ENCODE data around the gene MZF1.
"Not testable (repeated sequence)": the region's sequence is repeated elsewhere in the genome, so short reads cannot be mapped to it uniquely, and the experiment has no call there.

The MZF1 gene

DNA sequence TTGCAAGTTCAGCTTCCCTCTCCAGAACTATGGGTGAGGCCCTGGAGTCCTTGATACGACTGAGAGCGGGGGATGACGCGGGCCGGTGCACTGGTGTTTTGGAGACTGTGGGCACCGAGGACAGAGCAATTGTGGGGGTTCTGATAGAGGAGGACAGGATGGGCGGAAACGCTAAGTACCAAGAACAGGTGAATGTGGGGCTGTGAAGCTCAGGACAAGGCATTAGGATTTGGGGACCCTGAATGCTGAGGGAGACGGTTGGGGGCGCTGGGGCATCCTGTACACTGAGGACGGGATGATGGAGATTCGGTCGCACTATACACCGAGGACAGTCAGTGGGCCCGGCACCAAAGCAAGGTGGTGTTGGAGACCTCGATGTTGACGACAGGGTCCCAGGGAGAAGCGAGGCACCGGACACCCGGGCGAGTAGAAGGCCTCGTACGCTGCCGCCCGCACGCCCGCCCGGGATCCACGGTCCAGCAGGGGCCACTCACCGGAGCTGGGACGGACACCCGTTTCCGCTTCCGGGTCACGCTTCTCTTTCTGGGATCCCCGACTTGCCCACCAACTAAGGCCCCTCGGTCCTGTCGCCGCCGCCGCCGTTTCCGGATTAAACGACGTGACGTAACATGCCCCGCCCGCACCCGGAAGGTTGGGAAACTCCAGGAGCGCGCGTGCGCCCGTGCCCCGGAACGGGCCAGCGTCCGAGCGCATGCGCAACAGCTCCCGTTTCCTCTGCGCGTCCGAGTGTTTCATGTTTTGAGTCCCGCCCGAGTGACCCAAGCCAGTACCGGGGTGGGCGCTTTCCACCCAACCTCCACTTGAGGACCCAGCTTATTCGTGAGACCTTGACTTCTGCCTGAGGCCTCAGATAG, 18.4 kb downstream of the MZF1 start, which contains the start of gene CHMP2A:
Gene CHMP2A (minus strand): TSS at position 612 of the 875 bp plus-strand sequence. CDS start 893 bp downstream, outside the sequence.
- DNase-seq: no peak

DNA sequence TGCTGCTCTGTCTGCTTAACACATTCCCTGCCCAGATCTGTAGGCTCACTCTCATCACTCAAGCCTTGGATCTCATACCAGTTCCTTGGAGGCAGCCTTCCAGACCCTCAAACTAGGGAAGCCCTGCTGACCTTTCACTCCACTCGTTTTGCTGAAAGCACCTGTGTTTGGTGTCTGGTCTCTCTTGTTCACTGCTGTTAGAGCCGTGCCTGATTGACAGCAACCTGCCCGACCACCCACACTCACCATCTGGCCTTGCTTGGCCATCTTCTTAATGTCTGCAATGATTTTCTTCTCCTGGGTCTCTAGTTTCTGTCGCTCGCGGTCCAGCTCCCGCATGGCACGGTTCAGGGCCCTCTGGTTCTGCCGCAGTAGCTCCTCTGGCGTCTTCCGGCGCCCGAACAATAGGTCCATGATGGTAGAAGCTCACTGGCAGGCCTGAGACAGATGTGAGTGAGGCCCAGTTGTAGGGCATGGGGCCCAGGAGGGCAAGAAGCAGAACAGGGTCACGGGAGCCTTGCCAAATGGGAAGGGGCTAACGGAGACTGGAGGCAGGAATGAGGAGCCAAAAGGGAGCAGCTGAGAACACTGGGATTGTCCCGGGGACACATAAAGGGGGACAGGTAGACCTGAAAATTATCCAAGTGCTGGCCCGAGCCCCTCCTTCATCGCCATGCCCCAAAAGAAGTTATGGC, 19.2 kb downstream of the MZF1 start:
- no peak for DNase-seq

GRCh38 chr19:58552655-58553054, 20.5 kb downstream of the MZF1 start:
- DNase-seq: no peak

DNA sequence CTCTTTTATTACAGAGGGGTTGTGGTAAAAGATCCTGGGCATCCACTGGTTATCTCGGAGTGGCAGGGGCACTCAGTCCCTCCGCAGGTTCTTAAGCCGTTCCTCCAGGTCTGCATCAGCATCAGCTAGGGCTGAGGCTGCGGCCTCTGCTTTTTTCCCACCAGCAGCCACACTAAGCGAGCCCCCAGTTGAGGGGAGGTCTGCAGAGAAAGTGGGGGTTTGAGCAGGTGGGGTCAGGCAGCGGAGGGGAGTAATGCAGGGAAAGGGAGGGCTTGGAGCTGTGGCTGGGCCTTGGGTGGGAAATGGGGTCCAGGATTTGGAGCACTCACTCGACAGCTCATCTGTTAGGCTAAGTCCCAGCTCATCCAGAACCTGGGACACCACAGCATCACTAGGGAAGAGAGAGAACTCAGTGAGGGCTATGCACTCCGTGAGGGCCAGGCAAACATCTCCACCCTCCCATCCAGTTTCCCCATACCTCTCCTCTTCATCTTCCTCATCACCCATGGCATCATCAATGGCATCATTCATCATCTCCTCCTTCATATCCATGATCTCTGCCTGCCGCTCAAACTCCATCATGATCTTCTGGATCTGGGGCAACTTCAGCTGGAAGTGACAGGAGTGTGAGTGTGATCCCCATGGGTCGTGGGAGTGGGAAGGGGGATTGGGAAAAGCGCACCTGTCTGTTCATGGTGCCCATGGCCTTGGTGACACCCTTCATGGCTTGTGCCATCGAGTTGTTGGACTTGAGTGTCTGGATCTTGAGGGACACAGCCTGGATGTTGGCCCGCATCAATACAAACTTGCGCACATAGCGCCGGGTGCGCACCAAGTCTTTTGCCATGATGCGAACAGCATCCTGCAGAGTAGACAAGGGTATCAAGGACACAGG, 21.3 kb downstream of the MZF1 start:
- no peak for DNase-seq

DNA sequence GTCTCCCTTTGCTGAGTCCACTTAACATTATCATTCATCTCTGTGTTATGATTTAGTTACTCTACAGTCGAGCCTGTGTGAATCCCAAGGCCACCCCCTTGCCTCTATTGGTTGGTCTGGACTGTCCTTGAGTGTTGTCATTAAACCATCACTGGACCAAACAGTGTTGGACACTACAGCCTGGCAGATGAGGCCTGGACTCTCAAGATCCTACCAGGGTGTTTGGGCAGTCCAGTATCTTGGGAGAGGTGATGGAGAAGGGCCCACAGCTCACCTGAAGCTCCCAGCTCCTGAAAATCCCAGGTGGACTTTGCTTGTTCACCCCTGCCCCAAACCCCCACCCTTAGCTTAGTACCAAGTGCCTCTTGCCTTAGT, 22.0 kb downstream of the MZF1 start:
- DNase-seq: no peak

DNA sequence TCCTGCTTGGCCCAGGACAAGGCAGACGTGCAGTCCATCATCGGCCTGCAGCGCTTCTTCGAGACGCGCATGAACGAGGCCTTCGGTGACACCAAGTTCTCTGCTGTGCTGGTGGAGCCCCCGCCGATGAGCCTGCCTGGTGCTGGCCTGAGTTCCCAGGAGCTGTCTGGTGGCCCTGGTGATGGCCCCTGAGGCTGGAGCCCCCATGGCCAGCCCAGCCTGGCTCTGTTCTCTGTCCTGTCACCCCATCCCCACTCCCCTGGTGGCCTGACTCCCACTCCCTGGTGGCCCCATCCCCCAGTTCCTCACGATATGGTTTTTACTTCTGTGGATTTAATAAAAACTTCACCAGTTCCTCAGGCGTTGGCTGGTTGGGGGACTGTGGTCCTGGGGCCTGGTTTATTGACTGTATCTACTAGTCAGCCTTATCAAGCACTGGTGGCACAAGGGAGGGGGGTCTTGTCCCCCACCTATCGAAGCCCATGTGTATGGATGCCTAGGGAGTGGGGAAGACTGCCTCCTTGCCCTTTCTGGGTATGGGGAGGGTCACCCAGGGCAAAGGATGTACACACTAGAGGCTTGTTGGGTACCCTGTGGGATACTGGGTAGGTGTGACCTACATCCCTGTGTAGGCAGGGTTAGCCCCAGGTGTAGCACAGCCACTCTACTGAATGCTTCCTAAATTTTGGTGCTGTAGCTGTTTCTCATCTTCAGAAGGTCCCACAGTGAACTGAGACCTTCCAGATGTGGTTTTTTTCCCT, 22.6 kb downstream of the MZF1 start:
- no peak for DNase-seq

DNA sequence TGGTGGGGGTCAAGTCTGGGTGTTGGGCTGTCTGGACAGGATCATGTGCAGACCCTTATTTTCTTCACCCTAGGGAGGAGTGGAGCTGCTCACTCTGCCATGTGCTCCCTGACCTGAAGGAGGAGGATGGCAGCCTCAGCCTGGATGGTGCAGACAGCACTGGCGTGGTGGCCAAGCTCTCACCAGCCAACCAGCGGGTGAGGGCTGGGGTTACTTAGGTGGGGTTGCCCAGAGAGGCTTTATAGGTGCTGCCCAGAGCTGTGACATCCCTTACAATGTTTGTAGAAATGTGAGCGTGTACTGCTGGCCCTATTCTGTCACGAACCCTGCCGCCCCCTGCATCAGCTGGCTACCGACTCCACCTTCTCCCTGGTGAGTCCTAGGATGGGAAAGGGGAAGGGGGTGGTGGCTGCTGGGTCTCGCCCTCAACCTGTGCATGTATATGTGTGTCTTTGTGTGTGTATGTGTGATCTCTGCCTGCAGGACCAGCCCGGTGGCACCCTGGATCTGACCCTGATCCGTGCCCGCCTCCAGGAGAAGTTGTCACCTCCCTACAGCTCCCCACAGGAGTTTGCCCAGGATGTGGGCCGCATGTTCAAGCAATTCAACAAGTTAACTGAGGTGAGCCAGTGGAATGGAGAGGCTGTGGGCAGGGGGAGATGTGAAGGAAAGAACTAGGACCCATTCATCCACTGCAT, 23.3 kb downstream of the MZF1 start:
- no peak for DNase-seq

GRCh38 chr19:58548859-58549663, 24.1 kb downstream of the MZF1 start:
- DNase-seq: no peak

- DNase-seq: no peak
These were observed 25.5 kb downstream of the MZF1 start for GRCh38 chr19:58547323-58548312.

DNA sequence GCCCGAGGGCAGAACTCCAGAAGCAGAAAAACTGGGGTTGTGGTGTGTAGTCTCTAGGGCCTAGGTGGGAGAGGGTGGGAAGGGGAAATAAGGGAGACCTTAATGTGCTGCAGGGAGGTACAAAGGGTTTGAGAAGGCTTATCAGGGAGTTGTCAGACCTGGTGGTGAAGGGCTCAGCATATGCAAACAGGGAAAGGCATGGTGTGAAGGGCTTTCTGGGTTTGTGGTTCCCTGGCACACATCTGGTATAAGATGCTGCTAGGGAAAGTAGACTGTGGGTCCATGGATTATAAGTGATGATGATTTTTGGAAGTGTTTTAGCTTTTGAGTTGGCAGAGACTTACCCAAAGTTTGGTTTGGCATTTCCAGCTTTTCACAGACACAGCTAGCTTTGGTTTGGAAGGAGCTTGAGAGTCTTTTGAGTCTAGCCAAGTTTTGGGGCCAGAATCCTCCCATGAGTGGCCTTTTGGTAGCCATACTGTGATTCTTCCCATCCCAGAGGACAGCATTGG, 27.1 kb downstream of the MZF1 start:
- DNase-seq: no peak

- no peak for DNase-seq
These were observed 27.7 kb downstream of the MZF1 start for GRCh38 chr19:58545286-58546018.

DNA sequence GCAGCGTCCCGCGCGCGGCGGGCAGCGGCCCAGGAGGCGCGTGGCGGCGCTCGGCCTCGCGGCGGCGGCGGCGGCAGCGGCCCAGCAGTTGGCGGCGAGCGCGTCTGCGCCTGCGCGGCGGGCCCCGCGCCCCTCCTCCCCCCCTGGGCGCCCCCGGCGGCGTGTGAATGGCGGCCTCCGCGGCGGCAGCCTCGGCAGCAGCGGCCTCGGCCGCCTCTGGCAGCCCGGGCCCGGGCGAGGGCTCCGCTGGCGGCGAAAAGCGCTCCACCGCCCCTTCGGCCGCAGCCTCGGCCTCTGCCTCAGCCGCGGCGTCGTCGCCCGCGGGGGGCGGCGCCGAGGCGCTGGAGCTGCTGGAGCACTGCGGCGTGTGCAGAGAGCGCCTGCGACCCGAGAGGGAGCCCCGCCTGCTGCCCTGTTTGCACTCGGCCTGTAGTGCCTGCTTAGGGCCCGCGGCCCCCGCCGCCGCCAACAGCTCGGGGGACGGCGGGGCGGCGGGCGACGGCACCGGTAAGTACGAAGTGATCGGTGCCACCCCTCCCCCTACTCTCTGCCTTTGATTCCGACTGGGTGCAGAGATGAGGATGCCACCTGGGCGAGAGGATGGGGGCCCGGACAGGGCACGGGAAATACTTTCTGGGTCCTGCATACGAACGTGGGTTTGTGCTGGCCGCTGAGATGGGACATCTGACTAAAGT, 28.4 kb downstream of the MZF1 start:
- no peak for DNase-seq

DNA sequence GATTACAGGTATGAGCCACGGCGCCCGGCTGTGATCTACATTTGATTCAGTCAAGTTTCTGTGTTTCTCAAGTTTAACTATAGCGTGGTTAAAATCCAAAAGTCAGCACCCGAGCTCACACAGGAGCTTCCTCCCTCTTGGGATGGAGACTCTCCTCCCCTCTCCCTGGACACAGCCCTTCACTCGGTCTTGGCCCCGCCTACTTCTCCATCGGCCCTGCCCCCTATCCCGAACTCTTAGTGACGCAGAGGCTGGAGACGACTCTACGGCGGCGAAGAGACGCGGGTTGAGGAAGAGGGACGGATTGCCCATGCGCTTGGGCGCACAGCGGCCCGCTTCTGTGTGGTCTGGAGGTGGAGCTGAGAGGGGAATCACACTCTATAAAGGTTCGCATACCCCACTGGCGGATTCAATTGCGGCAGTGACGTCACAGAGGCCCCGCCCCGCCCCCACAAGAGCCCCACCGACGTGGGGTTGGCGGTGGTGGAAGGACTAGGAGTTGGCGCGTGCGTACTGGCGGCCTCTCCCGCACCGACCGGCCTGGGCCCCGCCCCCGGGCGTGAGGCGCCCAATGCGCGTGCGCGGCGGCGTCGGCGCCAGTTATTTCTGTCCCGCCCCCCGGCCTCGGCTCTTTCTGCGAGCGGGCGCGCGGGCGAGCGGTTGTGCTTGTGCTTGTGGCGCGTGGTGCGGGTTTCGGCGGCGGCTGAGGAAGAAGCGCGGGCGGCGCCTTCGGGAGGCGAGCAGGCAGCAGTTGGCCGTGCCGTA, 29.1 kb downstream of the MZF1 start, which contains the start of gene TRIM28:
Gene TRIM28 (plus strand): TSS at position 239 of the 765 bp plus-strand sequence. CDS start 694 bp downstream, outside the sequence.
- no peak for DNase-seq

- not testable (repeated sequence) for DNase-seq
These were observed 30.3 kb downstream of the MZF1 start for GRCh38 chr19:58542641-58543372.

DNA sequence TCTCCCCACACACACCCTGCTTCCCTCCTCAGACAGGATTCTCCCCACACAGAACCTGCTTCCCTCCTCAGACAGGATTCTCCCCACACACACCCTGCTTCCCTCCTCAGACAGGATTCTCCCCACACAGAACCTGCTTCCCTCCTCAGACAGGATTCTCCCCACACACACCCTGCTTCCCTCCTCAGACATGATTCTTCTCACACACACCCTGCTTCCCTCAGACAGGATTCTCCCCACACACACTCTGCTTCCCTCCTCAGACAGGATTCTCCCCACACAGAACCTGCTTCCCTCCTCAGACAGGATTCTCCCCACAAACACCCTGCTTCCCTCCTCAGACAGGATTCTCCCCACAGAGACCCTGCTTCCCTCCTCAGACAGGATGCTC, 34.0 kb downstream of the MZF1 start:
- DNase-seq: not testable (repeated sequence)

All from NCI-H2029 (cell line).